Esophagus squamous epithelium (tissue), 5 donors: ENCODE results near the gene EXPH5. TPM values are rescaled to one million over a fixed set of nuclear protein-coding genes. Genes with fewer than 3 reads are reported as not detected.

ENCODE experiments used
- DNase-seq: peaks from one replicate; lab custom pipeline; 2025; lab: John Stamatoyannopoulos, UW
- H3K27ac ChIP-seq, 4 donors: fragments of 200-600 bp; sonication (generic); one replicate each; pipeline ENCODE4 v1.5.1; 2016 to 2019; ENCODE audit warnings: mild to moderate bottlenecking in 1 of 4
- H3K27me3 ChIP-seq, 4 donors: fragments of 200-600 bp; sonication (generic); 1 replicate in 3 of 4; 2 replicates in 1 of 4; pipeline versions ENCODE4 v1.5.1 to v1.6.0; 2017 to 2021; ENCODE audit warnings: antibody characterized with exemption in 1 of 4
- H3K36me3 ChIP-seq, 3 donors: fragments of 200-600 bp; sonication (generic); one replicate each; pipeline ENCODE4 v1.5.1; 2016 to 2019
- H3K4me1 ChIP-seq, 3 donors: fragments of 200-600 bp; sonication (generic); one replicate each; pipeline ENCODE4 v1.5.1; 2017 to 2019
- H3K4me3 ChIP-seq, 4 donors: fragments of 200-600 bp; sonication (generic); 1 replicate in 3 of 4; 2 replicates in 1 of 4; pipeline ENCODE4 v1.5.1; 2016 to 2019; ENCODE audit warnings: mild to moderate bottlenecking in 2 of 4, moderate library complexity in 1 of 4
- H3K9me3 ChIP-seq, 3 donors: fragments of 200-600 bp; sonication (generic); one replicate each; pipeline ENCODE4 v1.5.1; 2016 to 2019
- CTCF ChIP-seq, 6 experiments: fragments of 450-650 bp in 4 of 6; fragments of 200-600 bp in 2 of 6; sonication (generic) in 2 of 6; IDR thresholded peaks; one replicate each; pipeline ENCODE4 v1.5.1; 2016 to 2019; ENCODE audit warnings: antibody characterized with exemption in 6 of 6, mild to moderate bottlenecking in 4 of 6, moderate library complexity in 4 of 6
- POLR2A ChIP-seq, 4 donors: fragments of 450-650 bp; IDR thresholded peaks; one replicate each; pipeline ENCODE4 v1.6.1; 2017; ENCODE audit warnings: antibody characterized with exemption in 4 of 4, mild to moderate bottlenecking in 4 of 4, moderate library complexity in 3 of 4
- WGBS, 2 donors: methylation state at CpG; one replicate each; pipeline ENCODE4 v1.1.5; 2018; 5-methylcytosine and 5-hydroxymethylcytosine counted together
- intact Hi-C: fragments of 100-400 bp; cut with DNase I; formaldehyde crosslinking; loops from one replicate; pipeline ENCODE4 v1.15.0; 2022
- total RNA-seq, 4 donors: library from RNA; depleted of rRNA; stranded (reverse); fragments of >200 nt; gene quantifications; one replicate each; pipeline ENCODE4 v1.1.0, GENCODE V29; 2016
- donor health status: DM: yes; HTN: yes; CAD: no.

Gene EXPH5
- total RNA-seq, 4 donors from 2014 or later, result 23.4 to 36.7 (median 26.7) TPM

GRCh38 chr11:108565653-108566052 lies 27.9 kb downstream of the EXPH5 start:
- intact Hi-C loops, result no loop called here
- no peak for DNase-seq
- H3K27ac ChIP-seq, result peak overlapping the region in 1 of 4 donors; percentile 31

DNA sequence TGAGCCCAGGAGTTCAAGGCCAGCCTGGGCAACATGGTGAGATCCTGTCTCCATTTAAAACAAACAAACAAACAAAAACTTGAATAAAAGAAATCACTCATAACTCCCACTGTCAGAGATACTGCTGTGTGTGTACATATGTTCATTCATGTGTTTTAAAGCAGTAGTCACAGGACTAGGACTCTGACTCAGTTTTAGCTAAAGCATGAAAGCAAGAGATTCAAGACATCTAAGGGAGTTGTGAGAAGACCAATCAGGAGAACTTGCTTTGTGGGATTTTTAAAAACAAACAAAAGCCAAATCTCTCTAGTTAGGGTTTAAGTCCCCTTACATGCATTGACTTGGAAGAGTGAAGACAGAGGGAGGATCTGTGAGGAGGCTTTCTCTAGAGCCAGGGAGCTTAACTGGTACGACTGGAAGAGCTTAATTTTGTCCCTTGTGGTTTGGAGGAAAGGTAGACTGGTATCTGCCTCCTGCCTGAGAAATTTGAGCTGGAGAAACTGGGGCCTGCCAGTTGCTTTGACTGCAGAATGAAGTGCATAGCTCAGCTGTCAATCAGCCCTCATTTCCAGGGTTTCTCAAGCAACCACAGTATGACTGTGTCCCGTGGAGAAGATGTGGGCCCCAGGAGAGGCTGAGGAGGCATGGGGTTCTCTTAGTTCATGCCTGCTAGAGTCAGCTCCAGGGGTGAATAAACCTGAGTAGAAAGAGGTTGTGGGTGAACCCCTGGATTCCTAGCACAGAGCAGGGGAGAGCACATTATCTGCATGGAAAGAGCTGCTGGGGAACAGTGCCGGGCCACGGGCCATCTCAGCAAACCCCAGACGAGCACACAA lies 30.6 kb downstream of the EXPH5 start:
- no peak for DNase-seq
- no peak overlapping the region for H3K4me3 ChIP-seq
- intact Hi-C loops, result no loop called here
- TF ChIP-seq POLR2A (IDR thresholded peaks at IDR 0.05), result no peak
- peak in 1 of 6 experiments; percentile 4 for TF ChIP-seq CTCF (IDR thresholded peaks at IDR 0.05)
- no peaks in the 10 kb centered on the region for H3K9me3 ChIP-seq
- H3K27ac ChIP-seq, result peak overlapping the region in 3 of 4 donors; percentile 63 to 75 (median 67)
- no peaks in the 10 kb centered on the region for H3K27me3 ChIP-seq
- no peaks in the 10 kb centered on the region for H3K36me3 ChIP-seq
- 58 to 68% methylated on average over 3 to 4 of the region's 5 CpGs for WGBS, 2 donors
- peaks cover 0 to 45% (median 12%) of the 10 kb centered on the region in 3 donors for H3K4me1 ChIP-seq

More at GRCh38 chr11:108565653-108566052, 27.9 kb downstream of the EXPH5 start:
- Histone ChIP-seq H3K36me3 (no peaks in the 10 kb centered on the region), H3K4me1 (peaks cover 0 to 48% (median 15%) of the 10 kb centered on the region in 3 donors), H3K27me3 (no peaks in the 10 kb centered on the region), H3K4me3 (no peak overlapping the region), H3K9me3 (no peaks in the 10 kb centered on the region)
- 23 to 27% methylated on average over 3 of the region's 3 CpGs for WGBS, 2 donors
- TF ChIP-seq POLR2A (IDR thresholded peaks at IDR 0.05) (no peak), CTCF (IDR thresholded peaks at IDR 0.05) (no peak)

DNA sequence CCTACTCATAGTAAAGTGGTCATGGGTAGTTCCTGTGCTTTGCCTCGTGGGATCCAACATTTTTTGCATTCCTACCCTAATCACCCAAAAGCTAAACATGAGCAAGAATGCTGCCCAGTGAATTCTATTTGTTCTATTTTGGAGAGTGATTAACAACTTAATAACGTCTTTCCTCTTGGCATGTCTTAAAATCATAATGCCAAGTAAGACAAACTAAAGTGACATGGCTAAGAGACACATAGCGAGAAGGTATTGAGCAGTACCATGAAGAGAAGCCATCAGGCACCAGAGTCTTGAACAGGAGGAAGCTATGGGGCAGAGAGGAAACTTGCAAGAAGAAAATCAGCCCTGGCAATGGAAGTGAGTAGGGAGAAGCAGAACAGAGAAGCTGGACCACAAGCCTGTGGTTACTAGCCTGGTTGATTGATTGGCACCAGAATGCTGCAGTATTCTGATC lies 32.0 kb downstream of the EXPH5 start:
- intact Hi-C loops, result no loop called here
- WGBS, 2 donors, result 29 to 30% methylated on average over 3 of the region's 3 CpGs
- DNase-seq, result no peak
- no peaks in the 10 kb centered on the region for H3K9me3 ChIP-seq
- TF ChIP-seq CTCF (IDR thresholded peaks at IDR 0.05) (no peak), POLR2A (IDR thresholded peaks at IDR 0.05) (no peak)
- peak overlapping the region in 2 of 4 donors; percentile 49 to 67 for H3K27ac ChIP-seq
- H3K4me3 ChIP-seq, result no peak overlapping the region
- H3K4me1 ChIP-seq, result peaks cover 0 to 45% (median 12%) of the 10 kb centered on the region in 3 donors
- no peaks in the 10 kb centered on the region for H3K27me3 ChIP-seq
- no peaks in the 10 kb centered on the region for H3K36me3 ChIP-seq

DNA sequence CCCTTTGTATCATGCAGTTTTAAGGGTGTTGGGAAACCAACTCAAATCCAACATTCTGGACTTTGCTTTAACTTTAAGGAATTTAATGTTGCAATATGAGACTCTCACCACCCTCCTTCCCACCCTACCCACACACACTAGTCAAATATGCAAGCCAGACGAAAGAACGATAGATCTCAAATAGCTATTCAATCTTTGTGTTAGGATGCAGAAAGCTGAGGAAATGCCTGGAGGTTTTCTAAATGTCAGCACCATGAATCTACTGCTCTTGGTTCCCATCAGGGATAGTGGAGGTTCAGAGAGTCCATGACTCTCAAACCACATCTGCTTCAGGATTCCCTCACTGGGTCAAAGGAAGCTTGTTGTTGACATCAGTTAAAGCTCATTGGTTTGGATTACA lies 33.7 kb downstream of the EXPH5 start:
- H3K9me3 ChIP-seq, result no peaks in the 10 kb centered on the region
- intact Hi-C loops, result no loop called here
- no peak overlapping the region for H3K27ac ChIP-seq
- H3K4me1 ChIP-seq, result peaks cover 0 to 46% (median 12%) of the 10 kb centered on the region in 3 donors
- H3K36me3 ChIP-seq, result no peaks in the 10 kb centered on the region
- WGBS, 2 donors, result 77 to 81% methylated on average over 2 of the region's 2 CpGs
- no peaks in the 10 kb centered on the region for H3K27me3 ChIP-seq
- DNase-seq, result no peak
- no peak overlapping the region for H3K4me3 ChIP-seq
- TF ChIP-seq POLR2A (IDR thresholded peaks at IDR 0.05) (no peak), CTCF (IDR thresholded peaks at IDR 0.05) (no peak)

GRCh38 chr11:108559340-108559739 lies 34.2 kb downstream of the EXPH5 start:
- WGBS, 2 donors, result 19 to 27% methylated on average over 2 of the region's 2 CpGs
- no peaks in the 10 kb centered on the region for H3K27me3 ChIP-seq
- no peak for DNase-seq
- no peak overlapping the region for H3K27ac ChIP-seq
- H3K36me3 ChIP-seq, result no peaks in the 10 kb centered on the region
- intact Hi-C loops, result no loop called here
- H3K4me1 ChIP-seq, result peaks cover 0 to 51% (median 12%) of the 10 kb centered on the region in 3 donors
- TF ChIP-seq CTCF (IDR thresholded peaks at IDR 0.05) (no peak), POLR2A (IDR thresholded peaks at IDR 0.05) (no peak)
- no peaks in the 10 kb centered on the region for H3K9me3 ChIP-seq
- H3K4me3 ChIP-seq, result no peak overlapping the region
